Stimulated activated CD4-positive, alpha-beta T cell treated with anti-CD3 and anti-CD28 coated beads, Interleukin-15, amount 100 ng/mL, for 24 hours (primary cell): ENCODE data around the gene UBE2N.

Source experiments
- DNase-seq: peaks from one replicate; pipeline ENCODE4 v3.0.0-alpha.2; 2020

UBE2N gene

GRCh38 chr12:93378998-93379325 is 62.8 kb downstream of the UBE2N start:
- no peak for DNase-seq

GRCh38 chr12:93378196-93378997 is 63.4 kb downstream of the UBE2N start:
- peak; percentile 70 for DNase-seq

DNA sequence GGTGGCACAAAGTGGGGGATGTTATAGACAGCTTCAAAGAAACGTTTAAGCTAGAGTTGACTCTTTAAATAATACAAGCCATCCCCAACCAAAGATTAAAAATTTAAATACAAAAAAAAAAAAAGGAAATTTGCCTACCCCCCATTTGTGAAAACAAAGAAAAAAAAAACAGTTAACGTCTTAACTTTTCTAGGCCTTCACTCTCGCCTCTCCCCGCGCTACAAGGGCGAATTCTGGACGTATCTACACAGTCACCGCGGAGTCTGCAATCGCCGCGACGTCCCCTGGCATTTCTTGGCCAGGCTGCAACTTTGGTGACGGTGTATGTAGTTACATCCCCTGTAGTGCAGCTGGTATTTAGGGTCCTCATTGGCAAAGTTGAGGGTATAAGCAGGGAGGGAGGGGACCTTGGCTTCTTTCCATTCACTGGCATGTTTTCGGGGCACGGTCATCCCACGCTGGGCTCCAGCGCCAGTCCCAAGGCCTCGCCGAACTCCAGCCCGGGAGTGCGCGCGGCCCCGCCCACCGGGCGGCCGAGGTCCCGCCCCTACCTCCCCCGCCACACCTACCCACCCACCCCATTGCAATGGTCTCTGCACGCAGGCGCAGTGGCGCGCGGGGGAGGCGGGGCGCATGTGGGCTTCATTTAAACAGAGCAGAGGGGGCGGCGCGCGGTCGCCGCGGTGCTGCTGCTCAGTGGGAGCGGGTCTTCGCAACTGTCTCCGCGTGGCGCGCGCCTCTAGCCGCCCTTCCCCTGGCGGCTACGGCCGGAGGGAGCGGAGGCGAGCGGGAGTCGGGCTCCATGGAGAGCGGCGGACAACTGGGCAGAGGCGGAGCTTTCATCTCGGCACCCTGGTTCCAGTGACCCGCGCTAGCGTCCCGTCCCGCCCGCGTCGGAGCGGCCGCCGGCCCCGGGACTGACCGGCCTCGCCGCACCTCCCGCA is 64.2 kb downstream of the UBE2N start, which contains the start of gene NUDT4:
Gene NUDT4 (plus strand): TSS at position 674 of the 944 bp plus-strand sequence. CDS start 398 bp downstream, outside the sequence.
- DNase-seq: peak; percentile 98

- no peak for DNase-seq
Observed at GRCh38 chr12:93376436-93377251, 65.1 kb downstream of the UBE2N start.

DNA sequence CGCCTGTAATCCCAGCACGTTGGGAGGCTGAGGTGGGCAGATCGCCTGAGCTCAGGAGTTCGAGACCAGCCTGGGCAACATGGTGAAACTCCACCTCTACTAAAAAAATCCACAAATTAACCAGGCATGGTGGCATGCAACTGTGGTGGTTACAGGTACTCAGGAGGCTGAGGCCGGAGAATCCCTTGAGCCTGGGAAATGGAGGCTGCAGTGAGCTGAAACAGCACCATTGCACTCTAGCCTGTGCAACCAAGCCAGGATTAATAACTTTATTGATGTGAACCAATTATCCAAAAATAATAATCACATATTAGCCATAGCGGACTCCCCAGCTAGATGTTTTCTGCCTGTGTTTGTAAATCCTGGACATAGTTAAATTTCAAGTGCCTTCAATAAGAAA is 65.8 kb downstream of the UBE2N start:
- no peak for DNase-seq

- no peak for DNase-seq
Observed at GRCh38 chr12:93373961-93374656, 67.6 kb downstream of the UBE2N start.

GRCh38 chr12:93370947-93371346 is 70.8 kb downstream of the UBE2N start:
- no peak for DNase-seq

DNA sequence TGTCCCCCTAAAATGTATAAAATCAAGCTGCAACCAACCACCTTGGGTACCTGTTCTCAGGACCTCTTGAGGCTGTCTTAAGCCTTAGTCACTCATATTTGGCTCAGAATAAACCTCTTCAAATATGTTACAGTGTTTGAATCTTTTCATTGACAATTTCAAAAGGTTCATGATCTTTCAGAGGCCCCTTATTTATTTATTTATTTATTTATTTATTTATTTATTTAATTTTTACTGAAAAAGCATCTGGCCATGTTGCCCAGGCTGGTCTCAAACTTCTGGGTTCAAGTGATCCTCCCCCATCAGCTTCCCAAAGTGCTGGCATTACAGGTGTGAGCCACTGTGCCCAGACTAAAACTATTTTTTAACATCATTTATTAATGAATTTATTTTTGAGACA is 72.2 kb downstream of the UBE2N start:
- DNase-seq: no peak

DNA sequence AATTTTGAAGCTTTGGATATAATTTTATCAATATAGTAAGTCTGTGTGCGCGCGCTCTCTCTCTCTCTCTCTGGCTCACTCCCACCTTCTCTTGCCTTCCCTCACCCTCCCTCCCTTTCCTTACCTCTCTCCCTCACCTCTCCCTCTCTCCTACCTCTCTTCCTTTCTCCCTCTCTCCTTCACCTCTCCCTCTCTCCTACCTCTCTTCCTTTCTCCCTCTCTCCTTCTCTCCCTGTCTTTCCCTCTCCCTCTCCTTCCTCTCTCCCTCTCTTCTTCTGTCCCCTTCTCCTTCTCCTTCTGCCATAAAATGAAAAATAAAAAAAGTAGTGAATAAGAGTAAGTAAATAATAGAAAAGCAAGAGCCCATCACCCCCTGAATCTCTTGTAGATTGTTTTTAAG is 73.0 kb downstream of the UBE2N start:
- DNase-seq: no peak

GRCh38 chr12:93366422-93366821 is 75.3 kb downstream of the UBE2N start:
- DNase-seq: no peak

GRCh38 chr12:93365616-93366405 is 75.9 kb downstream of the UBE2N start:
- no peak for DNase-seq

GRCh38 chr12:93363841-93364297 is 77.9 kb downstream of the UBE2N start:
- DNase-seq: no peak

- no peak for DNase-seq
Observed at GRCh38 chr12:93361151-93361919, 80.4 kb downstream of the UBE2N start.

GRCh38 chr12:93360688-93361087 is 81.1 kb downstream of the UBE2N start:
- no peak for DNase-seq

DNA sequence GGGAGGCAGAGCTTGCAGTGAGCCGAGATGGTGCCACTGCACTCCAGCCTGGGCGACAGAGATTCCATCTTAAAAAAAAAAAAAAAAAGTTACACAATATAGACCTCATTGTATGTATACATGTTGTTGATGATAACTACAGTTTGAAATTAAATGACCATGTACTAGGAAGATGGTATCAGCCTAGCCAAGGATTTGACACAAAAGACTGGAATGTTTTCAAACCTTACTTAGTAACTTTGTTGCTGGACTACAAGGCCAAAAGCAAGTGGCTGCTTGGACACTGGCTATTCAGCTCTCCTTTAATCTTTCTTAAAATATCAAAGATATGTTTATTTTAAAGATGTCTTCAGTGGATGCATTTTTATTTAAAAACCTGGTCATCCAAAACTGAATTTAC is 82.9 kb downstream of the UBE2N start:
- DNase-seq: no peak

GRCh38 chr12:93358058-93358457 is 83.7 kb downstream of the UBE2N start:
- DNase-seq: no peak

- no peak for DNase-seq
Observed at GRCh38 chr12:93356214-93356613, 85.5 kb downstream of the UBE2N start.
